HG03442 (cell line): ENCODE results near the gene XYLT1.

Source experiments
- ATAC-seq: cut with Tn5 transposase; IDR thresholded peaks from one replicate; pipeline ENCODE4 v1.9.1; 2021; ENCODE audit warnings: mild to moderate bottlenecking, moderate library complexity; ENCODE audit not compliant: unreplicated experiment

The XYLT1 gene

GRCh38 chr16:17269439-17269838, 201.3 kb downstream of the XYLT1 start:
- ATAC-seq: no peak

- no peak for ATAC-seq
Observed at GRCh38 chr16:17266608-17267313, 204.0 kb downstream of the XYLT1 start.

- no peak for ATAC-seq
Observed at GRCh38 chr16:17265154-17265553, 205.6 kb downstream of the XYLT1 start.

- ATAC-seq: no peak
Observed at GRCh38 chr16:17261197-17261858, 209.4 kb downstream of the XYLT1 start.

- no peak for ATAC-seq
Observed at GRCh38 chr16:17260276-17260849, 210.4 kb downstream of the XYLT1 start.

GRCh38 chr16:17259751-17260270, 210.9 kb downstream of the XYLT1 start:
- ATAC-seq: no peak

GRCh38 chr16:17258848-17259713, 211.7 kb downstream of the XYLT1 start:
- peak; percentile 69 for ATAC-seq

GRCh38 chr16:17258077-17258599, 212.6 kb downstream of the XYLT1 start:
- no peak for ATAC-seq

- ATAC-seq: no peak
Observed at GRCh38 chr16:17257426-17258023, 213.2 kb downstream of the XYLT1 start.

- ATAC-seq: no peak
Observed at GRCh38 chr16:17252701-17253100, 218.1 kb downstream of the XYLT1 start.

GRCh38 chr16:17252064-17252463, 218.7 kb downstream of the XYLT1 start:
- no peak for ATAC-seq

GRCh38 chr16:17251496-17251895, 219.3 kb downstream of the XYLT1 start:
- no peak for ATAC-seq

- ATAC-seq: no peak
Observed at GRCh38 chr16:17246974-17247732, 223.6 kb downstream of the XYLT1 start.

GRCh38 chr16:17246268-17246885, 224.4 kb downstream of the XYLT1 start:
- no peak for ATAC-seq

- ATAC-seq: no peak
Observed at GRCh38 chr16:17245776-17246175, 225.0 kb downstream of the XYLT1 start.

GRCh38 chr16:17244872-17245551, 225.7 kb downstream of the XYLT1 start:
- no peak for ATAC-seq

- ATAC-seq: no peak
Observed at GRCh38 chr16:17241264-17241835, 229.4 kb downstream of the XYLT1 start.

GRCh38 chr16:17238285-17239028, 232.3 kb downstream of the XYLT1 start:
- ATAC-seq: no peak
